Psoas muscle (tissue), 8 donors: ENCODE results near the gene ALKBH7. TPM values are rescaled to one million over a fixed set of nuclear protein-coding genes. Genes with fewer than 3 reads are reported as not detected.
"Not testable (repeated sequence)": the region's sequence is repeated elsewhere in the genome, so short reads cannot be mapped to it uniquely, and the experiment has no call there.

ENCODE experiments used
- ATAC-seq, 4 donors: fragments of 200-7000 bp; cut with Tn5 transposase; one replicate each; pipeline ENCODE4 v1.9.1; 2020; ENCODE audit warnings: moderate library complexity in 3 of 4, mild to moderate bottlenecking in 2 of 4
- DNase-seq, 2 donors: peaks; one replicate each; pipeline ENCODE4 v3.0.0-alpha.2; 2020
- H3K27ac ChIP-seq: fragments of 200-600 bp; one replicate; pipeline ENCODE4 v1.8.0; 2022
- H3K27me3 ChIP-seq, 3 donors: fragments of 200-600 bp in 1 of 3; one replicate each; pipeline versions ENCODE4 v1.6.1 to v1.8.0; 2013 to 2022; ENCODE audit warnings: low read length in 2 of 3, mild to moderate bottlenecking in 2 of 3, moderate library complexity in 1 of 3; ENCODE audit not compliant: insufficient read depth in 3 of 3
- H3K36me3 ChIP-seq, 2 donors: fragments of 200-600 bp in 1 of 2; one replicate each; pipeline versions ENCODE4 v1.6.1 to v1.8.0; 2013 to 2022; ENCODE audit warnings: low read depth in 1 of 2, mild to moderate bottlenecking in 1 of 2, moderate library complexity in 1 of 2; ENCODE audit not compliant: insufficient read depth in 1 of 2
- H3K4me1 ChIP-seq: fragments of 200-600 bp; one replicate; pipeline ENCODE4 v1.8.0; 2022
- H3K4me3 ChIP-seq: fragments of 200-600 bp; one replicate; pipeline ENCODE4 v1.8.0; 2022; ENCODE audit warnings: mild to moderate bottlenecking
- H3K9me3 ChIP-seq: fragments of 200-600 bp; one replicate; pipeline ENCODE4 v1.8.0; 2022
- WGBS, 3 donors: extraction: QIAGEN DNeasy Blood & Tissue Kit; methylation state at CpG; one replicate each; pipeline versions ENCODE4 v1.1.6 to v1.1.7; 2013; 5-methylcytosine and 5-hydroxymethylcytosine counted together
- intact Hi-C, 2 donors: fragments of 100-400 bp; cut with DNase I; formaldehyde crosslinking; loops; one replicate each; pipeline versions ENCODE4 v1.11.0 to v1.14.2; 2022
- polyA plus RNA-seq, 3 donors: library from polyadenylated mRNA; stranded (reverse); fragments of 200-250 nt; gene quantifications; one replicate each; pipeline ENCODE4 v1.2.3, GENCODE V29; 2013
- total RNA-seq, 4 donors: library from RNA; stranded (reverse); fragmentation: NEBNext Ultra II Directional in 2 of 4; extraction: Animal tissue kit (Norgen Biotek cat#: 25700) in 2 of 4; gene quantifications; one replicate each; pipeline versions ENCODE4 v1.2.1 to v1.2.4, GENCODE V29; 2021 to 2023
- TF ChIP-seq, protein P1 (sequence below): fragments of 200-600 bp; IDR thresholded peaks from one replicate; pipeline ENCODE4 v1.8.0; 2022; ENCODE audit warnings: antibody characterized with exemption
- donor health status: healthy with polysubstance abuse.
- donor health status: DM: no; HTN: no; CAD: no; lungs with moderate emphysema.
- donor health status: Bipolar disorder and iron deficiency.
- donor health status: healthy.
- donor health status: DM: yes; HTN: yes; CAD: no.
- donor health status: DM: no; HTN: no; CAD: no.
- donor health status: DM: no; HTN: no; CAD: no.
- donor health status: DM: yes; HTN: yes; CAD: no.

The ALKBH7 gene
- total and polyA plus RNA-seq, 7 donors: 71.5 to 120 (median 99.5) TPM

DNA sequence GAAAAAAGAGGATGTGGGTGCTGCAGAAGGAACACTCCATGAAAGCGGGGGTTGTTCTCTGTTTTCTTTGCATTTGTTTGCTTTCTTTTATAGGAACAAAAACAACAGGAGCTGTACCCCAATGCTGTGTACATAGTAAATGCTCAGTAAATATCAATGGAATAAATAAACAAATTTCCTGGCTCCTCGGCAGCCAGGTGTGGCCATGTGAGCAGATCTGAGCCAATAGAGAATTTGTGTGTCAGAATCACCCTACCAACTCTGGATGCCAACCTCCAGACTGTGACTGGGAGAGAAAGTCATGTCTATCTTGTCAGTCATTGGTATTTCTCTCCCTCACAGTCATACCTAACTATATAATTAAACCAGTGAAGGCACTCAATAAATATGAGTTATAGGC is 21.9 kb upstream of the ALKBH7 start:
- intact Hi-C loops: no loop called here
- no peak for ATAC-seq
- DNase-seq: no peak
- WGBS, 3 donors: 80 to 85% (median 81%) methylated on average over 2 of the region's 2 CpGs
- TF ChIP-seq, protein P1, sequence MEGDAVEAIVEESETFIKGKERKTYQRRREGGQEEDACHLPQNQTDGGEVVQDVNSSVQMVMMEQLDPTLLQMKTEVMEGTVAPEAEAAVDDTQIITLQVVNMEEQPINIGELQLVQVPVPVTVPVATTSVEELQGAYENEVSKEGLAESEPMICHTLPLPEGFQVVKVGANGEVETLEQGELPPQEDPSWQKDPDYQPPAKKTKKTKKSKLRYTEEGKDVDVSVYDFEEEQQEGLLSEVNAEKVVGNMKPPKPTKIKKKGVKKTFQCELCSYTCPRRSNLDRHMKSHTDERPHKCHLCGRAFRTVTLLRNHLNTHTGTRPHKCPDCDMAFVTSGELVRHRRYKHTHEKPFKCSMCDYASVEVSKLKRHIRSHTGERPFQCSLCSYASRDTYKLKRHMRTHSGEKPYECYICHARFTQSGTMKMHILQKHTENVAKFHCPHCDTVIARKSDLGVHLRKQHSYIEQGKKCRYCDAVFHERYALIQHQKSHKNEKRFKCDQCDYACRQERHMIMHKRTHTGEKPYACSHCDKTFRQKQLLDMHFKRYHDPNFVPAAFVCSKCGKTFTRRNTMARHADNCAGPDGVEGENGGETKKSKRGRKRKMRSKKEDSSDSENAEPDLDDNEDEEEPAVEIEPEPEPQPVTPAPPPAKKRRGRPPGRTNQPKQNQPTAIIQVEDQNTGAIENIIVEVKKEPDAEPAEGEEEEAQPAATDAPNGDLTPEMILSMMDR: no peak
- no peaks in the 10 kb centered on the region for H3K4me1 ChIP-seq
- no peak overlapping the region for H3K27ac ChIP-seq
- no peaks in the 10 kb centered on the region for H3K36me3 ChIP-seq
- no peaks in the 10 kb centered on the region for H3K9me3 ChIP-seq
- H3K27me3 ChIP-seq: peaks cover 0 to 2% (median 0%) of the 10 kb centered on the region in 3 donors
- H3K4me3 ChIP-seq: no peak overlapping the region

DNA sequence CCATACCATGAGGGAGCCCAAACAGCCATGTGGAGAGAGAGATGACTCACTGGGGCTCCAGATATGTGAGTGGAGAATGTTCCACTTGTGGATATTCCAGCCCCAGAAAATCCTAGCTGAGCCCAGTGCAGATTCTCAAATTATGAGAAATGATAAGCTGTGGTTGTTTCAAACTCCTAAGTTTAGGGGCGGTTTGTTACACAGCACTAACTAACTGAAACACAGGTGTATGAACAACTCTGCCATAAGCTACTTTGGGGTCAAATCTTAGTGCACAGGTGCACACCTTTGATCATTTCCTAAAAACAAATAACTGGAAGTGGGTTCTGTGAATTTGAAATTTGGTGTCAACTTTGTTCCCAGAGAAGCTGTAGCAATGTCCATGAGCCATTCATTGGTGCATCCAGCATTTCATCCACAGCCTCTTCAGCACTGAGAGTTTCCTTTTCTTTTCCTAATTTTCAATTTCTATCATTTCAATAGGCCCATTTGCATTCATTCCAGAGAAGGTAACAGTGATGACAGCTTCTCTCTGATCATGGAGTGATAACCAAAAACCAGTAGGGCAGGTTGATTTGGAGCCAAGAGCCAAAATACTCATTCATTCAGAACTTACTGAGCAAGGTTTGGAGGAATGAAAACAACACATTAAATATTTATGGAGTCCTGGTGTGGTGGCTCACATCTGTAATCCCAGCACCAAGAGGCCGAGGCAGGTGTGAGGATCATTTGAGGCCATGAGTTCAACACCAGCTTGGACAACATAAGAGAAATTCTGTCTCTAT is 20.0 kb upstream of the ALKBH7 start:
- peaks cover 0 to 2% (median 0%) of the 10 kb centered on the region in 3 donors for H3K27me3 ChIP-seq
- no peak overlapping the region for H3K27ac ChIP-seq
- ATAC-seq (no peak), DNase-seq (no peak)
- no peak overlapping the region for H3K4me3 ChIP-seq
- H3K4me1 ChIP-seq: no peaks in the 10 kb centered on the region
- H3K36me3 ChIP-seq: no peaks in the 10 kb centered on the region
- 88 to 94% (median 92%) methylated on average over 2 of the region's 2 CpGs for WGBS, 3 donors
- TF ChIP-seq, protein P1: no peak
- intact Hi-C loops: no loop called here
- no peaks in the 10 kb centered on the region for H3K9me3 ChIP-seq

DNA sequence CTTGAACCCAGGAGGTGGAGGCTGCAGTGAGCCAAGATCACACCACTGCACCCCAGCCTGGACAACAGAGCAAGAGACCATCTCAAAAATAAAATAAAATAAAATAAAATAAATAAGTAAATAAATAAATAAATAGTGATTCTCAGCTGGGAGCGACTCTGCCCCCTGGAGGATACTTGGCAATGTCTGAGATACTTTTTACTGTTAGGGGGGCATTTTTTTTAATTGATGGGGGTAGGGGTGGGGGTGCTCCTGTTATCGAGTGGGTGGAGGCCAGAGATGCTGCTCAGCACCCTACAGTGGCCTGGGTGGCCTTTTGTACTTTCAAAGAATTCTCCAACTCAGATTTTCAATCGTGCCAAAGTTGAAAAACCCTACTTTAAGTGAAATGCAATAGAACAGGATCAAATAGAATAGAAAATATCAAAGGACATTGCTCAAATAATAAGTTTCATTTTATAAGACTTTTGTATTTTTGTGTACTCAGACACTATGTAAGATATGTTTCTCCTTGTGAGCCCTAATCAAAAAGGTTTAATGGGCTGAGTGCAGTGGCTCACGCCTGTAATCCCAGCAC is 18.4 kb upstream of the ALKBH7 start:
- no peak overlapping the region for H3K4me3 ChIP-seq
- H3K27ac ChIP-seq: no peak overlapping the region
- peaks cover 0 to 2% (median 0%) of the 10 kb centered on the region in 3 donors for H3K27me3 ChIP-seq
- WGBS, 3 donors: 50 to 62% (median 53%) methylated on average over 4 of the region's 4 CpGs
- no peaks in the 10 kb centered on the region for H3K4me1 ChIP-seq
- H3K9me3 ChIP-seq: no peaks in the 10 kb centered on the region
- DNase-seq (no peak), ATAC-seq (no peak)
- no peaks in the 10 kb centered on the region for H3K36me3 ChIP-seq
- TF ChIP-seq, protein P1: peak; percentile 36
- intact Hi-C loops: no loop called here

DNA sequence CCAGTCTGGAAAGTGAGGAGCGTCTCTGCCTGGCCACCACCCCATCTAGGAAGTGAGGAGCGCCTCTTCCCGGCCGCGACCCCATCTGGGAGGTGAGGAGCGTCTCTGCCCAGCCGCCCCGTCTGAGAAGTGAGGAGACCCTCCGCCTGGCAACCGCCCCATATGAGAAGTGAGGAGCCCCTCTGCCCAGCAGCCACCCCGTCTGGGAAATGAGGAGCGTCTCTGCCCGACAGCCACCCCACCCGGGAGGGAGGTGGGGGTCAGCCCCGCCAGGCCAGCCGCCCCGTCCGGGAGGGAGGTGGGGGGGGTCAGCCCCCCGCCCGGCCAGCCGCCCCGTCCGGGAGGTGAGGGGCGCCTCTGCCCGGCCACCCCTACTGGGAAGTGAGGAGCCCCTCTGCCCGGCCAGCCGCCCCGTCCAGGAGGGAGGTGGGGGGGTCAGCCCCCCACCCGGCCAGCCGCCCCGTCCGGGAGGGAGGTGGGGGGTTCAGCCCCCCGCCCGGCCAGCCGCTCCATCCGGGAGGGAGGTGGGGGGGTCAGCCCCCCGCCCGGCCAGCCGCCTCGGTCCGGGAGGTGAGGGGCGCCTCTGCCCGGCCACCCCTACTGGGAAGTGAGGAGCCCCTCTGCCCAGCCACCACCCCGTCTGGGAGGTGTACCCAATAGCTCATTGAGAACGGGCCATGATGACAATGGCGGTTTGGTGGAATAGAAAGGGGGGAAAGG is 17.1 kb upstream of the ALKBH7 start:
- H3K36me3 ChIP-seq, H3K27me3 ChIP-seq, H3K9me3 ChIP-seq, ATAC-seq, H3K4me3 ChIP-seq, DNase-seq, H3K27ac ChIP-seq, H3K4me1 ChIP-seq, intact Hi-C loops: not testable (repeated sequence)
- 90 to 93% (median 93%) methylated on average over 13 to 38 of the region's 46 CpGs for WGBS, 3 donors

DNA sequence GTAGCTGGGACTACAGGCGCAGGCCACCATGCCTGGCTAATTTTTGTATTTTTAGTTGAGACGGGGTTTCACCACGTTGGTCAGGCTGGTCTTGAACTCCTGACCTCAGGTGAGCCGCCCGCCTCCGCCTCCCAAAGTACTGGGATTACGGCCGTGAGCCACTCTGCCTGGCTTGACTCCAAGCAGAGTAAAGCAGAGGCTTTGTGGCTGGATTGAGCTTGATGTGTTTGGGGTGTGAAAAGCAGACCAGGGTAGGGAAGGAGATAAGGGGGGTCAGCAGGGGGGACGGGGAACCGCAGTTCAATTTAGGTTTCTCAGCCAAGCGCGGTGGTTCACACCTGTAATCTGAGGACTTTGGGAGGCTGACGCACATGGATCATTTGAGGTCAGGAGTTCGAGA is 15.4 kb upstream of the ALKBH7 start:
- Histone ChIP-seq H3K9me3 (no peaks in the 10 kb centered on the region), H3K27ac (peak overlapping the region; percentile 87), H3K4me3 (no peak overlapping the region), H3K27me3 (peaks cover 0 to under 1% (median 0%) of the 10 kb centered on the region in 3 donors), H3K4me1 (no peaks in the 10 kb centered on the region), H3K36me3 (no peaks in the 10 kb centered on the region)
- ATAC-seq (no peak), DNase-seq (no peak)
- WGBS, 3 donors: 39 to 55% (median 43%) methylated on average over 14 of the region's 14 CpGs
- intact Hi-C loops: no loop called here
- TF ChIP-seq, protein P1: no peak
